GM12865 (cell line): ENCODE results near the gene PDE4D.
"Not testable (repeated sequence)": the region's sequence is repeated elsewhere in the genome, so short reads cannot be mapped to it uniquely, and the experiment has no call there.

Source experiments
- DNase-seq: peaks from one replicate; pipeline ENCODE4 v3.0.0; 2010; ENCODE audit warnings: low read depth
- H3K4me3 ChIP-seq: 2 replicates; pipeline ENCODE4 v1.5.1; 2011; ENCODE audit warnings: mild to moderate bottlenecking, low read depth, low read length, control low read depth
- TF ChIP-seq, protein P1 (sequence below): IDR thresholded peaks from 2 replicates; pipeline ENCODE4 v1.5.1; 2011; ENCODE audit warnings: low read length, control low read depth, low read depth, inconsistent platforms; ENCODE audit not compliant: insufficient read depth; ENCODE audit errors: missing control alignments

The PDE4D gene

DNA sequence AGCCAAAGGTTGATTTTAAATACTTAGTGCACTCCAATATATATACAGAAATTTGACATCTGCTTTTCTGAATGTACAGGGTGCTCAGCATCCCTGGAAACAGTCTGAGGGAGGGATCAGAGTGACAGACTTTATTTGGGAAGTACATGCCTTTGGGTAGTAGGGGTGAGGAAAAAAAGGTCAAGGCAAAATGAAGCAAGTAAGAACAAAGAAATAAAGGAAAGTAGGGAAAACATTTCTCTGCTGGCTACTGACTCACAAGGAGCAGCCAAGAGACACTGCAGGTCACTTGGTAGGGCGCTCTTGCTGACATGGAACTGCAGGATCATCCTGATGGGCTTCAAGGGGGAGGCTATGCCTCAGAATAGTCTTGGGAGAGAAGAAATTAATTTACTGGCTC is 929.7 kb downstream of the PDE4D start:
- TF ChIP-seq, protein P1, sequence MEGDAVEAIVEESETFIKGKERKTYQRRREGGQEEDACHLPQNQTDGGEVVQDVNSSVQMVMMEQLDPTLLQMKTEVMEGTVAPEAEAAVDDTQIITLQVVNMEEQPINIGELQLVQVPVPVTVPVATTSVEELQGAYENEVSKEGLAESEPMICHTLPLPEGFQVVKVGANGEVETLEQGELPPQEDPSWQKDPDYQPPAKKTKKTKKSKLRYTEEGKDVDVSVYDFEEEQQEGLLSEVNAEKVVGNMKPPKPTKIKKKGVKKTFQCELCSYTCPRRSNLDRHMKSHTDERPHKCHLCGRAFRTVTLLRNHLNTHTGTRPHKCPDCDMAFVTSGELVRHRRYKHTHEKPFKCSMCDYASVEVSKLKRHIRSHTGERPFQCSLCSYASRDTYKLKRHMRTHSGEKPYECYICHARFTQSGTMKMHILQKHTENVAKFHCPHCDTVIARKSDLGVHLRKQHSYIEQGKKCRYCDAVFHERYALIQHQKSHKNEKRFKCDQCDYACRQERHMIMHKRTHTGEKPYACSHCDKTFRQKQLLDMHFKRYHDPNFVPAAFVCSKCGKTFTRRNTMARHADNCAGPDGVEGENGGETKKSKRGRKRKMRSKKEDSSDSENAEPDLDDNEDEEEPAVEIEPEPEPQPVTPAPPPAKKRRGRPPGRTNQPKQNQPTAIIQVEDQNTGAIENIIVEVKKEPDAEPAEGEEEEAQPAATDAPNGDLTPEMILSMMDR, result no peak
- no peak for DNase-seq
- no peak overlapping the region for H3K4me3 ChIP-seq

- TF ChIP-seq, protein P1, result no peak
- H3K4me3 ChIP-seq, result no peak overlapping the region
- no peak for DNase-seq
Observed at GRCh38 chr5:58963361-58963760, 930.2 kb downstream of the PDE4D start.

- no peak overlapping the region for H3K4me3 ChIP-seq
- DNase-seq, result peak; percentile 57
- TF ChIP-seq, protein P1, result no peak
Observed at GRCh38 chr5:58961631-58962280, 931.8 kb downstream of the PDE4D start.

- TF ChIP-seq, protein P1, result no peak
- no peak overlapping the region for H3K4me3 ChIP-seq
- peak; percentile 36 for DNase-seq
Observed at GRCh38 chr5:58958701-58959100, 934.8 kb downstream of the PDE4D start.

DNA sequence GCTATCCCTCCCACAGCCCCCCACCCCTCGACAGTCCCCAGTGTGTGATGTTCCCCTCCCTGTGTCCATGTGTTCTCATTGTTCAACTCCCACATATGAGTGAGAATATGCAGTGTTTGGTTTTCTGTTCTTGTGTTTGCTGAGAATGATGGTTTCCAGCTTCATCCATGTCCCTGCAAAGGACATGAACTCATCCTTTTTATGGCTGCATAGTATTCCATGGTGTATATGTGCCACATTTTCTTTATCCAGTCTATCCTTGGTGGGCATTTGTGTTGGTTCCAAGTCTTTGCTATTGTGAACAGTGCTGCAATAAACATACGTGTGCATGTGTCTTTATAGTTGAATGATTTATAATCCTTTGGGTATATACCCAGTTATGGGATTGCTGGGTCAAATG is 940.3 kb downstream of the PDE4D start:
- DNase-seq, H3K4me3 ChIP-seq: not testable (repeated sequence)

DNA sequence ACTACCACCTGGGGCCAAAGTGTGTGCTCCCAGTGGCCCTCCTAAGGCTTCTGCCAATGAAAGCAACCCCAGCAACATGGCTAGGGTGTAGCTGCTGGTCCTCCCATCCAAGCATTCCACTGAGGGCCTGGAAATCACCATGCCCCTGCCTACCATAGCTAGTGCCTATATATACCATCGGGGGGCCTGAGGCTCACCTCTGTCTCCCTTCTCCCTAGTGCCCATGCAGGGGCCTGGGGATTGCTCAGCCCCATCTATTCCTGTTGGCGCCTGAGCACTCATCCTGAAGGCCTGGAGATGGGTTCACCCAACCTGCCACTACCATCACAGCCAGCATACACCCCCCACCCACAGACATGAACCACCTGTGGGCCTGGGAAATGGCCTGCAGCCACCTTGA is 943.3 kb downstream of the PDE4D start:
- H3K4me3 ChIP-seq, result no peak overlapping the region
- TF ChIP-seq, protein P1, result no peak
- no peak for DNase-seq

DNA sequence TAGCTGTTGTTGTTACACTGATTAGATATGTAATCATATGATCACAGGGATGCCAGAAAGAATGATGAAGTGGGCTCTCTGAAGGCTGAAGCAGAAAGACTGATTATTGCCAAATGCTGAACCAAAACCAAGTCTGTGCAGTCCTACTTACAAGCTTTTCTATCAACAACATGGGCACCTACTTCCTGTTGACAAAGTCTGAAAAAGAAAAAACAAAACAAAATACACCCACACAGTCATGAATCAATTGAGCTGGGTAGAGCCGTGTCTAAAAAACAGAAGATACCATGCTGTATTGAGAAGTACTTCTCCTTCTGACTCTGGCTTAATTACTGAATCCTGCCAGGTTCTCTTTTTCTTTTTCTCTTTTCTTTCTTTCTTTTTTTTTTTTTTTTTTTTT is 947.3 kb downstream of the PDE4D start:
- DNase-seq, result no peak

More for the DNA sequence above, 947.3 kb downstream of the PDE4D start:
- no peak overlapping the region for H3K4me3 ChIP-seq
- TF ChIP-seq, protein P1, result no peak
